ENCODE results near the gene PGPEP1. TPM values are rescaled to one million over a fixed set of nuclear protein-coding genes. Genes with fewer than 3 reads are reported as not detected.

PGPEP1 gene
- polyA plus RNA-seq, 1 of the 3 experiments (the other 2 are of a cell fraction), result 13.8 TPM

DNA sequence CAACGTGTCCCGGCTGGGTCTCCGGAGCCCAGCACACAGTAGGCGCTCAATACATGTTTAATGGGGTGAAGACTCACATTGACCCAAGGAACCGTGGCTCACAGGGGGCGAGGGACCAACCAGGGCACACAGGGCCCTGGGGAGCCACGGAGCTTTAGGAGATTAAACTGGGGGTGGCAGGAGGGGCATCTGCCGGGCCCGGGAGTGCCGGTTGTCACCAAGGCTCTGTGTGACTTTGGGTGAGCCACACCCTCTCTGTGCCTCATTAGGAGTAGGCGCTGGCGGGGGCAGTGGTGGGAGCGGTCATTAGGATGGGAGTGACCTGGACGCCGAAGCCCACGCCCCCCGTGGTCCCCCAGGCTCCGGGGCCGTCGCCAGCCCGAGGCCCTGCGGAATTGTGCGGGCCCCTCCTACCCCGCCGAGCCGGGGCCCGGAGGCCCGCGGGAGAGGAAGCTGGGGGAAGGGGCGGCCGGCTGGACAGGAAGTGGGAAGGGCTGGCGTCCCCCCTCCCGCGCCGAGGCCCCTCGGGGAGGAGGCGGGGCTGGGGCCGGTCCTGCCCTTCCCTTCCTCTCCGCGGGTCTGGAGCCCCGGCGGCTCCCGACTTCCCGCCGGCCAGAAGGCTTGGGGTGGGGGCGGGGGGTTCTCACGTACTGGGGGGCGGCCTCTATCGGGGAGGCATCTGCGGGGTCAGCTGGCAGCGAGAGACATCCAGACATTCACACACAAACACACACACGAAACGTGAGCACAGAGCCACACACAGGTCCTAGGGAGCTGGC lies 77.0 kb downstream of the PGPEP1 start:
- Histone ChIP-seq H3K4me1 (ENCODE audit: control insufficient read depth in 1 of 2, insufficient read depth in 2 of 2, low read depth in 1 of 2, low read length in 1 of 2) (peaks cover 44 to 53% of the 10 kb centered on the region in 2 experiments; a peak in 3 of 4 replicates), H4K20me1 (ENCODE audit: insufficient read depth) (peaks cover 18% of the 10 kb centered on the region; the same call in 1 of the 2 replicates), H3K9me3 (no peaks in the 10 kb centered on the region), H3K4me3 (ENCODE audit: low read depth in 2 of 2, low read length in 1 of 2) (peak overlapping the region; percentile 45 to 50), H3K36me3 (replicated peaks in 1 of 2; ENCODE audit: control insufficient read depth in 1 of 2, insufficient read depth in 2 of 2, low read length in 1 of 2) (peaks cover 0 to under 1% of the 10 kb centered on the region in 2 experiments), H3K4me2 (peak overlapping the region; percentile 84), H3K9ac (peak overlapping the region; percentile 79), H3F3A (replicated peaks; ENCODE audit: insufficient read depth) (peaks cover 22% of the 10 kb centered on the region), H2AFZ (ENCODE audit: low read depth) (peak overlapping the region; percentile 49; the same call in 1 of the 2 replicates), H3K9me2 (no peaks in the 10 kb centered on the region), H3K27ac (ENCODE audit: low read depth in 2 of 2, low read length in 1 of 2) (peak overlapping the region; percentile 89 to 93), H3K79me2 (ENCODE audit: insufficient read depth) (peaks cover 33% of the 10 kb centered on the region), H3K27me3 (ENCODE audit: insufficient read depth) (no peaks in the 10 kb centered on the region)
- DNase-seq, result peak; percentile 91
- ChIA-PET POLR2A (interaction anchor here (0.9 to 1.9 kb wide), 7 partner anchors 11 to 212 kb away, joined by 3 to 6 read pairs (median 3); no protein-coding TSS in a partner anchor), CTCF (interaction anchor here (0.9 to 12.1 kb wide), 9 partner anchors 15 to 137 kb away, joined by 3 to 217 read pairs (median 5); partner anchors contain the start of genes GDF15, JUND and LSM4)
- 7% methylated on average over 9 of the region's 53 CpGs for WGBS (ENCODE audit: low lambda C conversion rate)
- TF ChIP-seq SIN3A (IDR thresholded peaks at IDR 0.05; ENCODE audit: borderline replicate concordance, low read depth, low read length), result 0 out of 2 replicates have a peak, but pooled peaks have one; percentile 10
- TF ChIP-seq EP300 (IDR thresholded peaks at IDR 0.05; ENCODE audit: borderline replicate concordance in 1 of 2, low read depth in 1 of 2, low read length in 1 of 2), result peak in 1 of 2 experiments; percentile 45; a peak in 1 of 4 replicates
- TF ChIP-seq, protein P1, sequence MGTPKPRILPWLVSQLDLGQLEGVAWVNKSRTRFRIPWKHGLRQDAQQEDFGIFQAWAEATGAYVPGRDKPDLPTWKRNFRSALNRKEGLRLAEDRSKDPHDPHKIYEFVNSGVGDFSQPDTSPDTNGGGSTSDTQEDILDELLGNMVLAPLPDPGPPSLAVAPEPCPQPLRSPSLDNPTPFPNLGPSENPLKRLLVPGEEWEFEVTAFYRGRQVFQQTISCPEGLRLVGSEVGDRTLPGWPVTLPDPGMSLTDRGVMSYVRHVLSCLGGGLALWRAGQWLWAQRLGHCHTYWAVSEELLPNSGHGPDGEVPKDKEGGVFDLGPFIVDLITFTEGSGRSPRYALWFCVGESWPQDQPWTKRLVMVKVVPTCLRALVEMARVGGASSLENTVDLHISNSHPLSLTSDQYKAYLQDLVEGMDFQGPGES (IDR thresholded peaks at IDR 0.05; ENCODE audit: low read depth, low read length), result no peak
- peak; percentile 42; the same call in 1 of the 2 replicates for TF ChIP-seq TAF1 (IDR thresholded peaks at IDR 0.05; ENCODE audit: borderline replicate concordance, low read depth, low read length)
- no peak for TF ChIP-seq PBX3 (IDR thresholded peaks at IDR 0.05)
- TF ChIP-seq GATA2 (CRISPR knock-in tag; IDR thresholded peaks at IDR 0.05), result no peak
- TF ChIP-seq, protein P2, sequence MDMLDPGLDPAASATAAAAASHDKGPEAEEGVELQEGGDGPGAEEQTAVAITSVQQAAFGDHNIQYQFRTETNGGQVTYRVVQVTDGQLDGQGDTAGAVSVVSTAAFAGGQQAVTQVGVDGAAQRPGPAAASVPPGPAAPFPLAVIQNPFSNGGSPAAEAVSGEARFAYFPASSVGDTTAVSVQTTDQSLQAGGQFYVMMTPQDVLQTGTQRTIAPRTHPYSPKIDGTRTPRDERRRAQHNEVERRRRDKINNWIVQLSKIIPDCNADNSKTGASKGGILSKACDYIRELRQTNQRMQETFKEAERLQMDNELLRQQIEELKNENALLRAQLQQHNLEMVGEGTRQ (IDR thresholded peaks at IDR 0.05; ENCODE audit: borderline replicate concordance, low read depth, low read length), result no peak
- peak; percentile 35; the same call in 1 of the 2 replicates for TF ChIP-seq POLR2AphosphoS5 (IDR thresholded peaks at IDR 0.05; ENCODE audit: low read depth, low read length)
- TF ChIP-seq RFX5 (IDR thresholded peaks at IDR 0.05; ENCODE audit: low read length), result no peak
- TF ChIP-seq GABPA (IDR thresholded peaks at IDR 0.05; ENCODE audit: low read depth), result peak; percentile 75
- TF ChIP-seq CHD2 (IDR thresholded peaks at IDR 0.05; ENCODE audit: low read length, partially characterized antibody), result peak; percentile 32
- TF ChIP-seq, protein P3, sequence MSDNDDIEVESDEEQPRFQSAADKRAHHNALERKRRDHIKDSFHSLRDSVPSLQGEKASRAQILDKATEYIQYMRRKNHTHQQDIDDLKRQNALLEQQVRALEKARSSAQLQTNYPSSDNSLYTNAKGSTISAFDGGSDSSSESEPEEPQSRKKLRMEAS (IDR thresholded peaks at IDR 0.05; ENCODE audit: low read depth), result 0 out of 2 replicates have a peak, but pooled peaks have one; percentile 15

Data from SK-N-SH (cell line).